Left ventricle myocardium inferior (tissue), 1 donor: ENCODE data around the gene KMT2B. TPM values are rescaled to one million over a fixed set of nuclear protein-coding genes. Genes with fewer than 3 reads are reported as not detected.
A peak's percentile ranks its signal among the peaks of the same experiment; 100 is the strongest.

Experiments
- DNase-seq: peaks from one replicate; pipeline ENCODE4 v3.0.0-alpha.2; 2020
- H3K27ac ChIP-seq: fragments of 200-600 bp; replicated peaks from 2 replicates; pipeline ENCODE4 v1.8.0; 2021
- H3K27me3 ChIP-seq: fragments of 200-600 bp; 2 replicates; pipeline ENCODE4 v1.8.0; 2021; ENCODE audit warnings: low read depth
- H3K36me3 ChIP-seq: fragments of 200-600 bp; 2 replicates; pipeline ENCODE4 v1.8.0; 2021
- H3K4me1 ChIP-seq: fragments of 200-600 bp; 2 replicates; pipeline ENCODE4 v1.8.0; 2021
- H3K4me3 ChIP-seq: fragments of 200-600 bp; 2 replicates; pipeline ENCODE4 v1.8.0; 2021; ENCODE audit warnings: mild to moderate bottlenecking, moderate library complexity
- H3K9me3 ChIP-seq: fragments of 200-600 bp; replicated peaks from 2 replicates; pipeline ENCODE4 v1.8.0; 2021
- intact Hi-C: fragments of 100-400 bp; cut with micrococcal nuclease; formaldehyde crosslinking; loops from one replicate; pipeline ENCODE4 v1.11.0; 2022
- total RNA-seq: library from RNA; stranded (reverse); fragmentation: NEBNext Ultra II Directional; extraction: Animal tissue kit (Norgen Biotek cat#: 25700); gene quantifications from one replicate; pipeline ENCODE4 v1.2.1, GENCODE V29; 2021
- TF ChIP-seq, protein P1 (sequence below): fragments of 200-600 bp; IDR thresholded peaks from 2 replicates; pipeline ENCODE4 v1.8.0; 2021; ENCODE audit warnings: antibody characterized with exemption, mild to moderate bottlenecking, borderline replicate concordance
- donor health status: DM: no; HTN: yes; CAD: no; lungs with severe emphysema.

Gene KMT2B
- total RNA-seq, 1 donor from 2014 or later = 12.8 TPM

DNA sequence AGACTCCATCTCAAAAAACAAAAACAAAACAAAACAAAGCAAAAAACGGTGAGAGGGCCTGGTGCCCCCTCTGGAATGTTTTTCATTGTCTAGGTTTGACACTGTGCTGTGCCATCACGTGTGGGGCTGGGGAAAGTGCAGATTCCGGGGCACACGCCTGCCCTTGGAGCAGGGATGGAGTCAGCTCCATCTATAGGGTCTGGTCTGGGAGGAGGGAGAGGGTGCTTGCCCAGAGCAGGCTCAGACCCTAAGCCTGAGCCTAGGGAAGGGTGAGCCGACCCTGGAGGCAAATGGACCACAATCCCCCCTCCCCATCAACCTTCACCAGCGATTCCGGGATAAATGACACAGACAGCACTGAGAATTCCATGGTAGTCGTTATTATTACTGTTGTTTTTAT lies 24.4 kb upstream of the KMT2B start:
- TF ChIP-seq, protein P1, sequence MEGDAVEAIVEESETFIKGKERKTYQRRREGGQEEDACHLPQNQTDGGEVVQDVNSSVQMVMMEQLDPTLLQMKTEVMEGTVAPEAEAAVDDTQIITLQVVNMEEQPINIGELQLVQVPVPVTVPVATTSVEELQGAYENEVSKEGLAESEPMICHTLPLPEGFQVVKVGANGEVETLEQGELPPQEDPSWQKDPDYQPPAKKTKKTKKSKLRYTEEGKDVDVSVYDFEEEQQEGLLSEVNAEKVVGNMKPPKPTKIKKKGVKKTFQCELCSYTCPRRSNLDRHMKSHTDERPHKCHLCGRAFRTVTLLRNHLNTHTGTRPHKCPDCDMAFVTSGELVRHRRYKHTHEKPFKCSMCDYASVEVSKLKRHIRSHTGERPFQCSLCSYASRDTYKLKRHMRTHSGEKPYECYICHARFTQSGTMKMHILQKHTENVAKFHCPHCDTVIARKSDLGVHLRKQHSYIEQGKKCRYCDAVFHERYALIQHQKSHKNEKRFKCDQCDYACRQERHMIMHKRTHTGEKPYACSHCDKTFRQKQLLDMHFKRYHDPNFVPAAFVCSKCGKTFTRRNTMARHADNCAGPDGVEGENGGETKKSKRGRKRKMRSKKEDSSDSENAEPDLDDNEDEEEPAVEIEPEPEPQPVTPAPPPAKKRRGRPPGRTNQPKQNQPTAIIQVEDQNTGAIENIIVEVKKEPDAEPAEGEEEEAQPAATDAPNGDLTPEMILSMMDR = no peak
- intact Hi-C loops = no loop called here
- H3K4me3 ChIP-seq = no peak overlapping the region
- no peaks in the 10 kb centered on the region for H3K9me3 ChIP-seq
- no peak overlapping the region for H3K27ac ChIP-seq
- no peaks in the 10 kb centered on the region for H3K36me3 ChIP-seq
- no peaks in the 10 kb centered on the region for H3K4me1 ChIP-seq
- no peak for DNase-seq
- H3K27me3 ChIP-seq = peaks cover 9% of the 10 kb centered on the region

DNA sequence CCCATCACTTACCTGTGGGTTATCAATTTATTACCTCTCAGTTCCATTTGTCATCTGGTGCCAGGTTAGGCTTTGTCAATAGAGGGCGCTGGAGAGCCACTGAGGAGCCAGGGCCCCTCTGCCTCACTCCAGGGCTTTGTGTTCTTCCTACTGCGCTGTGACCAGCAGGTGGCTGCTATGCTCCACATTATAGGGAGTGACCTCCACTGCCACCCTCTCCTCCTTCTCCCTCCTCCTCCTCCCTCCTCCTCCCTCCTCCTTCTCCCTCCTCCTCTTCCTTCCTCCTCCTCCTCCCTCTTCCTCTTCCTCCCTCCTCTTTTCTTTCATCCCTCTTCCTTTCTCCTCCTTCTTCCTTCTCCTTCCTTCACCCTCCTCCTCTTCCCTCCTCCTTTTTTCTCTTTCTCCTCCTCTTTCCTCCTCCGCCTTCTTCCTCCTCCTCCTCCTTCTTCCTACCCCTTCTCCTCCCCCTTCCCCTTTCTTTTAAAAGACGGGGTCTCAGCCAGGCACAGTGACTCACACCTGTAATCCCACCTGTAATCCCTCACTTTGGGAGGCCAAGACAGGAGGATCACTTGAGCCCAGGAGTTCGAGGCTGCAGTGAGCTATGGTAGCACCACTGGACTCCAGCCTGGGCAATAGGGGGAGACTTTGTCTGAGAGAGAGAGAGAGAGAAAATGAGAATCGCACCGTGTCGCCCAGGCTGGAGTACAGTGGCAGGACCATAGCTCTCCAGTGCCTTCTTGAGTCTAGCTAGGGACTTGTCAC lies 23.8 kb upstream of the KMT2B start:
- TF ChIP-seq, protein P1 = peak; percentile 98
- intact Hi-C loops = no loop called here
- Histone ChIP-seq H3K4me1 (no peaks in the 10 kb centered on the region), H3K27me3 (peaks cover 8% of the 10 kb centered on the region), H3K9me3 (no peaks in the 10 kb centered on the region), H3K36me3 (no peaks in the 10 kb centered on the region), H3K4me3 (no peak overlapping the region), H3K27ac (peak overlapping the region; percentile 12)
- DNase-seq = peak; percentile 82

DNA sequence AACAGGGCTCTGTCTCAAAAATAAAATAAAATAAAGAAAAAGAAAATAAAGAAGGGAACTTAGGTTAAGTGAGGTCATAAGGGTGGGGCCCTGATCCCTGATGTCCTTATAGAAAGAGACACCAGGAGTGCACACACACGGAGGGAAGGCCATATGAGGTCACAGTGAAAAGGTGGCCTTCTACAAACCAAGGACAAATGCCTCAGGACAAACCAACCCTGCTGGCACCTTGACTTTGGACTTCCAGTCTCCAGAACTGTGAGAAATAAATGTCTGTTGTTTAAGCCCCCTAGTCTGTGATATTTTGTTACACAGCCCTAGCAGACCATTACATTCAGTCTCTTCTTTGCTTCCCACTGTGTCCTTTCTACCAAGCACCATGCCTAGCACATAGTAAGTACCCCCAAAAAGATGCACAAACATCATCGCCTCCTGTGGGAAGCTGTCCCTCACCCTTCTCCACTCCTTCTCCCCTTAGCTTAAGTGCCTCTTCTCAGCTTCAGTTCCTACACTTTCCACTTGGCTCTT lies 21.8 kb upstream of the KMT2B start:
- Histone ChIP-seq H3K4me1 (no peaks in the 10 kb centered on the region), H3K36me3 (no peaks in the 10 kb centered on the region), H3K4me3 (no peak overlapping the region), H3K9me3 (no peaks in the 10 kb centered on the region), H3K27me3 (no peaks in the 10 kb centered on the region), H3K27ac (no peak overlapping the region)
- TF ChIP-seq, protein P1 = no peak
- intact Hi-C loops = loop anchor here (2.0 kb wide), 1 partner anchor 21 kb away; no protein-coding TSS in a partner anchor
- no peak for DNase-seq

DNA sequence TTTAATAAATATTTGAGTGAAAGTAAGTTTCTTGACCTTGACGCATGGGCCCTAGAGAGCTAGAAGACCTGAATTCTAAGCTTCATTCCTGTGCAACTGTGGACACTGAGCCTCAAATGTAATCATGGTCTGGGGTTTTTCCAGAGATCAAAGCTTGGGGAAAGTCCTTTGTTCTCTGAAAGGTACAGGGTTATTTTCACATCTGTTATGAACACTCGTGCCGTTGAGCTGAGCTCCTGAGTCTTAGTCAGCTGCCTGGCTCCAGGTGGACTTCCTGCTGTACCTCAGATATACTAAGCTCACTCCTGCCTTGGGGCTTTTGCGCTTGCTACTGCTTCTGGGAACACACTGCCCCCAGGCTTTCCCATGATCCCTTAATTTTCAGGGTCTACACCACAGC lies 21.0 kb upstream of the KMT2B start:
- intact Hi-C loops = loop anchor here (2.0 kb wide), 1 partner anchor 20 kb away; no protein-coding TSS in a partner anchor
- TF ChIP-seq, protein P1 = no peak
- Histone ChIP-seq H3K4me3 (no peak overlapping the region), H3K27ac (no peak overlapping the region), H3K36me3 (no peaks in the 10 kb centered on the region), H3K9me3 (no peaks in the 10 kb centered on the region), H3K27me3 (no peaks in the 10 kb centered on the region), H3K4me1 (peaks cover 2% of the 10 kb centered on the region)
- DNase-seq = no peak

DNA sequence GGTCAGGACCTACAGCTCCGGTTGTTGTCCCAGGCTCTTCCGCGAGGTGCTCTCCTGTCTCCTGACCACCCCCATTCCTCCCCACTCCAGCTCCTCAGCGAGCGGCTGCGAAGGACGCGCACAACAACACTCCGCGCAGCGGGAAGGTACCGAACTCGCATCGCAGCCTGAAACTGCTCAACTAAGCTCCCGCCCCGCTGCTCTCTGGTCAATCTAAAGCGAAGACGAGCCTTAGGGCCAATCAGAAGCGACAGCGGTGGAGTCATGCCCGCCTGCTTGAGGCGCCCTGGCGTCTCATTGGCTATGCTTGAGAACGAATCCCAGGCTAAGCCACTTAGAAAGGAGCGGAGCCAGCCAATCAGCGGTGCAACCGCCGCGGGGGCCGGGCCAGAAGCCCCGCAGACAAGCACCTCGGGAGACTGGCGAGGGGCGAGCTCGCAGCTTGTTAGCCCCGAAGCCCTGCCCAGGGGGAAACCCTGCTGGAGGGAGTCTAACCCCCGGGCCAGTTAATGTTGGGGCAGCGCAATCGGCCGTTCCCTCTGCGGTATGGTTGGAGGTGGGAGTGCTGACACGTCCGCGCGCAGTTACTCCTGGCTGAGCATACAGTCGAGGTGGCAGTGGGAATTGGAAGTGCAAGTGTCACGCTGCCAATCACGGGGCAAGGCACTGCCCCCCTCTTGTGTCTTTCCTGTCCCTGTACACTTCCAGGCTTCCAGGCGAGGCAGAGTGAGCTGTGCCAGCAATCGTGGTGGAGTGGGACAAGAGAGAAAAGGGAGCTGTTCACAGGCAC lies 15.4 kb upstream of the KMT2B start:
- H3K9me3 ChIP-seq = no peaks in the 10 kb centered on the region
- peaks cover 16% of the 10 kb centered on the region for H3K4me1 ChIP-seq
- H3K36me3 ChIP-seq = no peaks in the 10 kb centered on the region
- peak; percentile 95 for DNase-seq
- H3K27ac ChIP-seq = peak overlapping the region; percentile 78
- H3K27me3 ChIP-seq = peaks cover 25% of the 10 kb centered on the region
- intact Hi-C loops = no loop called here
- peak overlapping the region; percentile 72 for H3K4me3 ChIP-seq
- TF ChIP-seq, protein P1 = no peak
